ENCODE results near the gene SPATA1.
"Not testable (repeated sequence)": the region's sequence is repeated elsewhere in the genome, so short reads cannot be mapped to it uniquely, and the experiment has no call there.

SPATA1 gene

DNA sequence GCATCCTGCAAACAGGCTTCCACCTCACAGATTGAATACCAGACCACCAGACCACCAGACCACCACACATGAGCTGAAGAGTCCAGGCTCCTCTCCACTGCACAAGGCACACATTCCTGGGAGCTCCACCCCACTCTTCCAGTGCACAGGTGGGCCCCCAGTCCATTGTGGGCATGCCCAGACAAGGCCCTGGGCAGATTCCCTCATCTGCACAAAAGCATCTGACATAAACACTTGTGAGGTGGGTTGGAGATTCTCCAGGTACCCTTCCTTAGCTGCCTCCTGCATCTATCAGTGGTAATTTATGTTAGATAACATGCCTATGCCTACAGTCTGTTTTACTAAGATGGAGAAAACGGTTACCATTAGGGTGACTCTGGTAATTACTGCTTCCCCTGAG is 79.6 kb downstream of the SPATA1 start:
- Histone ChIP-seq H3K4me3 (ENCODE audit: low read length, poor library complexity, severe bottlenecking) (no peak overlapping the region), H3K79me2 (ENCODE audit: insufficient read depth, low read length) (no peaks in the 10 kb centered on the region), H3K36me3 (ENCODE audit: insufficient read depth, low read length) (no peaks in the 10 kb centered on the region), H4K20me1 (ENCODE audit: insufficient read depth, low read length, poor library complexity, severe bottlenecking) (no peaks in the 10 kb centered on the region), H2AFZ (ENCODE audit: low read length) (no peak overlapping the region), H3K9me3 (ENCODE audit: insufficient read depth, low read depth, low read length) (no peaks in the 10 kb centered on the region), H3K27me3 (ENCODE audit: insufficient read depth, low read length, poor library complexity, severe bottlenecking) (no peaks in the 10 kb centered on the region), H3K4me1 (ENCODE audit: insufficient read depth, low read length, poor library complexity, severe bottlenecking) (no peaks in the 10 kb centered on the region), H3K9ac (ENCODE audit: low read depth, low read length, poor library complexity, severe bottlenecking) (no peak overlapping the region), H3K9me2 (replicated peaks; ENCODE audit: low read depth, low read length) (no peaks in the 10 kb centered on the region), H3K4me2 (ENCODE audit: low read depth, low read length, poor library complexity, severe bottlenecking) (no peak overlapping the region), H3F3A (ENCODE audit: low read depth) (no peaks in the 10 kb centered on the region)
- TF ChIP-seq CTCF (conservative IDR thresholded peaks at IDR 0.05; ENCODE audit: low read length), result no peak

DNA sequence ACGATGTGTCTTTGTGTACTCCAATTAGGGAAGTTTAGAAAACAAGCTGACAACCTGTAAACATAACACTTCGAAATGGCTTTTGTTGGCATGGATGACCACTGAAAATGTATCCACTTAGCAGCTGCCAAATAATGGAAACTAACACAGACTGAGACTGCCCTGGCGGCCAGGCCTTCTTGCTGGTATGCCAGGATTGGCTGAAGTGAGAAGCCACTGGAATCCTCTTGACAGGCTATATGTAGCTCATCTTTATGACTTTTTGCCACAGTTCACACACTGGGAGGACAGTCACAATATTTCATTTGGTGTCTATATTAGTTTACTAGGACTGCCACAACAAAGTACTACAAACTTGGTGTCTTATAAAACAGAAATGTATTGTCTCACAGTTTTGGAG is 80.9 kb downstream of the SPATA1 start:
- TF ChIP-seq CTCF (conservative IDR thresholded peaks at IDR 0.05; ENCODE audit: low read length) (no peak), EZH2phosphoT487 (IDR thresholded peaks at IDR 0.05; ENCODE audit: borderline replicate concordance) (no peak)
- Histone ChIP-seq H3F3A (ENCODE audit: low read depth) (no peaks in the 10 kb centered on the region), H2AFZ (ENCODE audit: low read length) (no peak overlapping the region), H3K9me3 (ENCODE audit: insufficient read depth, low read depth, low read length) (no peaks in the 10 kb centered on the region), H3K4me1 (ENCODE audit: insufficient read depth, low read length, poor library complexity, severe bottlenecking) (no peaks in the 10 kb centered on the region), H3K4me3 (ENCODE audit: low read length, poor library complexity, severe bottlenecking) (no peak overlapping the region), H3K4me2 (ENCODE audit: low read depth, low read length, poor library complexity, severe bottlenecking) (no peak overlapping the region), H4K20me1 (ENCODE audit: insufficient read depth, low read length, poor library complexity, severe bottlenecking) (no peaks in the 10 kb centered on the region), H3K9me2 (replicated peaks; ENCODE audit: low read depth, low read length) (no peaks in the 10 kb centered on the region), H3K36me3 (ENCODE audit: insufficient read depth, low read length) (no peaks in the 10 kb centered on the region), H3K27me3 (ENCODE audit: insufficient read depth, low read length, poor library complexity, severe bottlenecking) (no peaks in the 10 kb centered on the region), H3K79me2 (ENCODE audit: insufficient read depth, low read length) (no peaks in the 10 kb centered on the region), H3K9ac (ENCODE audit: low read depth, low read length, poor library complexity, severe bottlenecking) (no peak overlapping the region)

GRCh38 chr1:84594959-84595358 is 88.8 kb downstream of the SPATA1 start:
- H3K9ac ChIP-seq (ENCODE audit: low read depth, low read length, poor library complexity, severe bottlenecking); H4K20me1 ChIP-seq (ENCODE audit: insufficient read depth, low read length, poor library complexity, severe bottlenecking); H3K36me3 ChIP-seq (ENCODE audit: insufficient read depth, low read length); H3F3A ChIP-seq (ENCODE audit: low read depth); H2AFZ ChIP-seq (ENCODE audit: low read length); H3K4me1 ChIP-seq (ENCODE audit: insufficient read depth, low read length, poor library complexity, severe bottlenecking); H3K4me3 ChIP-seq (ENCODE audit: low read length, poor library complexity, severe bottlenecking); H3K9me3 ChIP-seq (ENCODE audit: insufficient read depth, low read depth, low read length); H3K79me2 ChIP-seq (ENCODE audit: insufficient read depth, low read length); H3K9me2 ChIP-seq (replicated peaks; ENCODE audit: low read depth, low read length); H3K4me2 ChIP-seq (ENCODE audit: low read depth, low read length, poor library complexity, severe bottlenecking); H3K27me3 ChIP-seq (ENCODE audit: insufficient read depth, low read length, poor library complexity, severe bottlenecking): not testable (repeated sequence)

GRCh38 chr1:84597011-84597410 is 90.8 kb downstream of the SPATA1 start:
- Histone ChIP-seq H3K36me3 (ENCODE audit: insufficient read depth, low read length) (no peaks in the 10 kb centered on the region), H2AFZ (ENCODE audit: low read length) (no peak overlapping the region), H3K79me2 (ENCODE audit: insufficient read depth, low read length) (no peaks in the 10 kb centered on the region), H3K4me3 (ENCODE audit: low read length, poor library complexity, severe bottlenecking) (no peak overlapping the region), H3K4me1 (ENCODE audit: insufficient read depth, low read length, poor library complexity, severe bottlenecking) (no peaks in the 10 kb centered on the region), H3K9me3 (ENCODE audit: insufficient read depth, low read depth, low read length) (no peaks in the 10 kb centered on the region), H4K20me1 (ENCODE audit: insufficient read depth, low read length, poor library complexity, severe bottlenecking) (no peaks in the 10 kb centered on the region), H3F3A (ENCODE audit: low read depth) (no peaks in the 10 kb centered on the region), H3K27me3 (ENCODE audit: insufficient read depth, low read length, poor library complexity, severe bottlenecking) (no peaks in the 10 kb centered on the region), H3K9me2 (replicated peaks; ENCODE audit: low read depth, low read length) (no peaks in the 10 kb centered on the region), H3K9ac (ENCODE audit: low read depth, low read length, poor library complexity, severe bottlenecking) (no peak overlapping the region), H3K4me2 (ENCODE audit: low read depth, low read length, poor library complexity, severe bottlenecking) (no peak overlapping the region)
- TF ChIP-seq EZH2phosphoT487 (IDR thresholded peaks at IDR 0.05; ENCODE audit: borderline replicate concordance) (no peak), CTCF (conservative IDR thresholded peaks at IDR 0.05; ENCODE audit: low read length) (no peak)

Data from Loucy (cell line).